Measurements from ENCODE around the gene SRGAP1. TPM values are rescaled to one million over a fixed set of nuclear protein-coding genes. Genes with fewer than 3 reads are reported as not detected.
A peak's percentile ranks its signal among the peaks of the same experiment; 100 is the strongest.

The SRGAP1 gene
- total and polyA plus RNA-seq, 2 of the 4 experiments (the other 2 are of a cell fraction), result 10.0 to 10.2 TPM

DNA sequence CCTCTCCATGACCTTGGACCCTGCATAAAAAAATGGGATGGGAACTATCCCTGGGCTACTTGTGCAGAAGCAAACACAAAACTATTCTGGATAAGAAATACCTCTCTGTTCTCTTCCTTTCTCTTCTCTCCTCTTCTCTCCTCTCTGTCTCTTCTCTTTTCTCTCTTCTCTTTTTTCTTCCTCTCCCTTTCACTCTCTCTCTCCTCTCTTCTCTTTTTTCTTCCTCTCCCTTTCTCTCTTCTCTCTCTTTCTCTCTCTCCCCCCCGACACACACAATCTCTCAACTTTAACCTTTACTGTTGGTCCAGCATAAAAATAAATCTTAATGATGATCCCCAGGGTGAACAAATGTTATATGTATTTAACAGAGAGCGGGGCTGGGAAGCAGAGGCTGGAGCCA is 141.4 kb downstream of the SRGAP1 start:
- H2BK120ac ChIP-seq (ENCODE audit: low read depth, low read length), result no peak overlapping the region
- no peak for DNase-seq
- H3K27ac ChIP-seq (ENCODE audit: insufficient read depth, low read length), result no peak overlapping the region
- H2BK5ac ChIP-seq (ENCODE audit: low read depth, low read length, poor library complexity, severe bottlenecking), result no peak overlapping the region
- peaks cover 18% of the 10 kb centered on the region for H3K9me1 ChIP-seq (ENCODE audit: insufficient read depth, low read length)
- H3K4me1 ChIP-seq (ENCODE audit: control insufficient read depth, insufficient read depth, low read length), result peaks cover 21% of the 10 kb centered on the region
- no peak overlapping the region for H2AFZ ChIP-seq (replicated peaks; ENCODE audit: low read length, poor library complexity)
- H3K27me3 ChIP-seq (ENCODE audit: control insufficient read depth, insufficient read depth, low read length), result no peaks in the 10 kb centered on the region
- H3K18ac ChIP-seq (ENCODE audit: low read depth, low read length), result no peak overlapping the region
- dilution Hi-C loops (cut with HindIII; ENCODE audit: low sequenced_read_pairs, unreplicated experiment) (no loop called here), intact Hi-C loops (cut with micrococcal nuclease) (no loop called here), in situ Hi-C loops (cut with MboI; ENCODE audit: low sequenced_read_pairs) (no loop called here)
- H3K36me3 ChIP-seq (ENCODE audit: control insufficient read depth, insufficient read depth, low read length), result peaks cover 21% of the 10 kb centered on the region
- H2AK5ac ChIP-seq (ENCODE audit: low read depth, low read length), result no peak overlapping the region
- WGBS, 2 experiments (ENCODE audit: extremely low coverage in 2 of 2, insufficient read length in 1 of 2), result 100% methylated on average over 1 of the region's 2 CpGs; no CpG with 5 or more reads in 1 of the 2 experiments
- H3K4me2 ChIP-seq (ENCODE audit: low read depth, low read length), result no peak overlapping the region
- no peak overlapping the region; the same call in 1 of the 2 replicates for H3K14ac ChIP-seq (replicated peaks; ENCODE audit: low read depth, low read length)
- no peak overlapping the region for H4K8ac ChIP-seq (ENCODE audit: low read depth in 2 of 2, low read length in 2 of 2)
- BruUV-seq (replicated peaks), result no TSS peak
- H4K5ac ChIP-seq (ENCODE audit: low read depth, low read length), result 0 out of 2 replicates have a peak overlapping the region, but pooled peaks have one; percentile 49
- no peak overlapping the region for H3K4me3 ChIP-seq (ENCODE audit: insufficient read depth, low read depth, low read length)
- H4K91ac ChIP-seq (ENCODE audit: insufficient read depth, low read depth, low read length), result no peak overlapping the region
- no peaks in the 10 kb centered on the region for H3K9me3 ChIP-seq (ENCODE audit: control insufficient read depth, insufficient read depth, low read length)
- no peak overlapping the region for H3K56ac ChIP-seq (ENCODE audit: extremely low read depth, insufficient read depth, low read length)
- TF ChIP-seq RFX5 (IDR thresholded peaks at IDR 0.05; ENCODE audit: low read depth, low read length), result no peak
- TF ChIP-seq, protein P1, sequence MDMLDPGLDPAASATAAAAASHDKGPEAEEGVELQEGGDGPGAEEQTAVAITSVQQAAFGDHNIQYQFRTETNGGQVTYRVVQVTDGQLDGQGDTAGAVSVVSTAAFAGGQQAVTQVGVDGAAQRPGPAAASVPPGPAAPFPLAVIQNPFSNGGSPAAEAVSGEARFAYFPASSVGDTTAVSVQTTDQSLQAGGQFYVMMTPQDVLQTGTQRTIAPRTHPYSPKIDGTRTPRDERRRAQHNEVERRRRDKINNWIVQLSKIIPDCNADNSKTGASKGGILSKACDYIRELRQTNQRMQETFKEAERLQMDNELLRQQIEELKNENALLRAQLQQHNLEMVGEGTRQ (IDR thresholded peaks at IDR 0.05; ENCODE audit: low read depth, low read length), result no peak
- no peak for TF ChIP-seq FOS (IDR thresholded peaks at IDR 0.05; ENCODE audit: low read depth, low read length)
- no peak for TF ChIP-seq MXI1 (IDR thresholded peaks at IDR 0.05; ENCODE audit: borderline replicate concordance, low read depth, low read length)
- H2AK9ac ChIP-seq (replicated peaks; ENCODE audit: low read depth, low read length, poor library complexity), result no peak overlapping the region
- peaks cover 41 to 80% of the 10 kb centered on the region in 2 experiments for H3K79me1 ChIP-seq (ENCODE audit: low read depth in 1 of 2, low read length in 2 of 2)
- H3K9ac ChIP-seq (ENCODE audit: low read depth, low read length), result no peak overlapping the region
- peaks cover 12% of the 10 kb centered on the region; the same call in 1 of the 2 replicates for H4K20me1 ChIP-seq (ENCODE audit: insufficient read depth, low read length)
- CTCF ChIA-PET, result no interaction called here
- no peak for ATAC-seq (ENCODE audit: low read depth)
- POLR2A ChIA-PET (ENCODE audit: unreplicated experiment), result no interaction called here
- no peak overlapping the region for H2BK15ac ChIP-seq (ENCODE audit: low read depth, low read length)
- H2BK20ac ChIP-seq (ENCODE audit: low read depth, low read length), result no peak overlapping the region; the same call in 1 of the 2 replicates
- H3K4ac ChIP-seq (ENCODE audit: low read depth, low read length), result no peak overlapping the region
- H3K23ac ChIP-seq (ENCODE audit: low read depth, low read length), result no peak overlapping the region
